ENCODE data around the gene GJC1. TPM values are rescaled to one million over a fixed set of nuclear protein-coding genes. Genes with fewer than 3 reads are reported as not detected.

Gene GJC1
- total and polyA plus RNA-seq, 9 of the 15 experiments (the other 6 are each of a cell fraction or from before 2014, with no cell fraction given): 0.04 to 1.4 (median 0.18) TPM; not detected in 1

DNA sequence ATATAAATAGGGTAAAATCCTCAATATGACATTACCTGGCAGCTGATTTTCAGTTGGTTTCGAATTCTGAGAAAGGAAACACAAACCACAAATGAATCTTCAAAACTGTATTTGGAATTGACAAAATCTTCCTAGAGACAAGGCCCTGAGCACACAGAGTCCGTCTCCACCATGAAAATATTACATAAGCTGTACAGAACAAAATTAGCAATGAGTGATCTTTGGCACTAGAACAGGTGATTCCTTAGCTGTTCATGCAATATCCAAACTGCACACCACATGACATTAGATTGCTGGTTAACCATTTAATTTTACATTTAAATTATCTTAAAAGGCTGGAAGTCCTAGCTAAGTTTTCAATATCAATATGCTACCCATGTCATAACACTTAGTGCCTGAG lies 31.7 kb downstream of the GJC1 start:
- WGBS (ENCODE audit: insufficient coverage, low coverage, missing lambda C conversion rate): 2% methylated on average over 2 of the region's 2 CpGs
- Histone ChIP-seq H2AFZ (ENCODE audit: low read depth, low read length) (no peak overlapping the region), H3K9me3 (replicated peaks; ENCODE audit: control insufficient read depth, insufficient read depth, low read depth, low read length) (no peaks in the 10 kb centered on the region), H3K27me3 (ENCODE audit: control insufficient read depth in 2 of 2, insufficient read depth in 2 of 2, low read length in 2 of 2) (peaks cover 14 to 23% of the 10 kb centered on the region in 2 experiments), H3K4me1 (replicated peaks in 1 of 2; ENCODE audit: control insufficient read depth in 2 of 2, insufficient read depth in 2 of 2, low read length in 2 of 2) (peaks cover 0 to 5% of the 10 kb centered on the region in 2 experiments; a peak in 4 of 5 replicates), H3K9me1 (ENCODE audit: control insufficient read depth, insufficient read depth, low read length) (no peaks in the 10 kb centered on the region), H3K4me2 (ENCODE audit: insufficient read depth, low read length) (no peak overlapping the region), H3K36me3 (ENCODE audit: control insufficient read depth, insufficient read depth, low read length) (no peaks in the 10 kb centered on the region), H3K9ac (ENCODE audit: insufficient read depth in 1 of 2, low read depth in 2 of 2, low read length in 2 of 2) (no peak overlapping the region), H3K4me3 (no peak overlapping the region), H3K79me2 (ENCODE audit: control insufficient read depth, insufficient read depth, low read length) (no peaks in the 10 kb centered on the region), H3K27ac (ENCODE audit: extremely low read depth, low read depth, low read length) (no peak overlapping the region), H4K20me1 (replicated peaks; ENCODE audit: control insufficient read depth, insufficient read depth, low read length) (no peaks in the 10 kb centered on the region)
- POLR2A ChIA-PET: interaction anchor here (0.9 to 1.5 kb wide), 4 partner anchors 15 to 27 kb away, joined by 3 to 7 read pairs (median 3); no protein-coding TSS in a partner anchor
- FAIRE-seq: no peak
- TF ChIP-seq, protein P1, sequence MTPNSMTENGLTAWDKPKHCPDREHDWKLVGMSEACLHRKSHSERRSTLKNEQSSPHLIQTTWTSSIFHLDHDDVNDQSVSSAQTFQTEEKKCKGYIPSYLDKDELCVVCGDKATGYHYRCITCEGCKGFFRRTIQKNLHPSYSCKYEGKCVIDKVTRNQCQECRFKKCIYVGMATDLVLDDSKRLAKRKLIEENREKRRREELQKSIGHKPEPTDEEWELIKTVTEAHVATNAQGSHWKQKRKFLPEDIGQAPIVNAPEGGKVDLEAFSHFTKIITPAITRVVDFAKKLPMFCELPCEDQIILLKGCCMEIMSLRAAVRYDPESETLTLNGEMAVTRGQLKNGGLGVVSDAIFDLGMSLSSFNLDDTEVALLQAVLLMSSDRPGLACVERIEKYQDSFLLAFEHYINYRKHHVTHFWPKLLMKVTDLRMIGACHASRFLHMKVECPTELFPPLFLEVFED (CRISPR knock-in tag; conservative IDR thresholded peaks at IDR 0.05): no peak
- TF ChIP-seq ZC3H8 (IDR thresholded peaks at IDR 0.05) (no peak), OTX1 (CRISPR knock-in tag; IDR thresholded peaks at IDR 0.05) (no peak), MEIS2 (IDR thresholded peaks at IDR 0.05; ENCODE audit: partially characterized antibody) (no peak), PHB2 (IDR thresholded peaks at IDR 0.05; ENCODE audit: low read depth) (no peak), RBM25 (IDR thresholded peaks at IDR 0.05; ENCODE audit: low read depth, low read length, severe bottlenecking) (no peak), LARP7 (IDR thresholded peaks at IDR 0.05) (no peak), ZNF830 (CRISPR knock-in tag; IDR thresholded peaks at IDR 0.05) (no peak), GATA2 (CRISPR knock-in tag; IDR thresholded peaks at IDR 0.05) (no peak), FOXM1 (IDR thresholded peaks at IDR 0.05; ENCODE audit: low read depth) (no peak), FOXM1 (CRISPR knock-in tag; IDR thresholded peaks at IDR 0.05; ENCODE audit: low read depth) (no peak), EGR1 (conservative IDR thresholded peaks at IDR 0.05) (no peak), RBM14 (IDR thresholded peaks at IDR 0.05; ENCODE audit: borderline replicate concordance, insufficient read depth, low read depth, low read length) (no peak)
- TF ChIP-seq, protein P2, sequence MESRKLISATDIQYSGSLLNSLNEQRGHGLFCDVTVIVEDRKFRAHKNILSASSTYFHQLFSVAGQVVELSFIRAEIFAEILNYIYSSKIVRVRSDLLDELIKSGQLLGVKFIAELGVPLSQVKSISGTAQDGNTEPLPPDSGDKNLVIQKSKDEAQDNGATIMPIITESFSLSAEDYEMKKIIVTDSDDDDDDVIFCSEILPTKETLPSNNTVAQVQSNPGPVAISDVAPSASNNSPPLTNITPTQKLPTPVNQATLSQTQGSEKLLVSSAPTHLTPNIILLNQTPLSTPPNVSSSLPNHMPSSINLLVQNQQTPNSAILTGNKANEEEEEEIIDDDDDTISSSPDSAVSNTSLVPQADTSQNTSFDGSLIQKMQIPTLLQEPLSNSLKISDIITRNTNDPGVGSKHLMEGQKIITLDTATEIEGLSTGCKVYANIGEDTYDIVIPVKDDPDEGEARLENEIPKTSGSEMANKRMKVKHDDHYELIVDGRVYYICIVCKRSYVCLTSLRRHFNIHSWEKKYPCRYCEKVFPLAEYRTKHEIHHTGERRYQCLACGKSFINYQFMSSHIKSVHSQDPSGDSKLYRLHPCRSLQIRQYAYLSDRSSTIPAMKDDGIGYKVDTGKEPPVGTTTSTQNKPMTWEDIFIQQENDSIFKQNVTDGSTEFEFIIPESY (CRISPR knock-in tag; IDR thresholded peaks at IDR 0.05): no peak
- TF ChIP-seq, protein P3, sequence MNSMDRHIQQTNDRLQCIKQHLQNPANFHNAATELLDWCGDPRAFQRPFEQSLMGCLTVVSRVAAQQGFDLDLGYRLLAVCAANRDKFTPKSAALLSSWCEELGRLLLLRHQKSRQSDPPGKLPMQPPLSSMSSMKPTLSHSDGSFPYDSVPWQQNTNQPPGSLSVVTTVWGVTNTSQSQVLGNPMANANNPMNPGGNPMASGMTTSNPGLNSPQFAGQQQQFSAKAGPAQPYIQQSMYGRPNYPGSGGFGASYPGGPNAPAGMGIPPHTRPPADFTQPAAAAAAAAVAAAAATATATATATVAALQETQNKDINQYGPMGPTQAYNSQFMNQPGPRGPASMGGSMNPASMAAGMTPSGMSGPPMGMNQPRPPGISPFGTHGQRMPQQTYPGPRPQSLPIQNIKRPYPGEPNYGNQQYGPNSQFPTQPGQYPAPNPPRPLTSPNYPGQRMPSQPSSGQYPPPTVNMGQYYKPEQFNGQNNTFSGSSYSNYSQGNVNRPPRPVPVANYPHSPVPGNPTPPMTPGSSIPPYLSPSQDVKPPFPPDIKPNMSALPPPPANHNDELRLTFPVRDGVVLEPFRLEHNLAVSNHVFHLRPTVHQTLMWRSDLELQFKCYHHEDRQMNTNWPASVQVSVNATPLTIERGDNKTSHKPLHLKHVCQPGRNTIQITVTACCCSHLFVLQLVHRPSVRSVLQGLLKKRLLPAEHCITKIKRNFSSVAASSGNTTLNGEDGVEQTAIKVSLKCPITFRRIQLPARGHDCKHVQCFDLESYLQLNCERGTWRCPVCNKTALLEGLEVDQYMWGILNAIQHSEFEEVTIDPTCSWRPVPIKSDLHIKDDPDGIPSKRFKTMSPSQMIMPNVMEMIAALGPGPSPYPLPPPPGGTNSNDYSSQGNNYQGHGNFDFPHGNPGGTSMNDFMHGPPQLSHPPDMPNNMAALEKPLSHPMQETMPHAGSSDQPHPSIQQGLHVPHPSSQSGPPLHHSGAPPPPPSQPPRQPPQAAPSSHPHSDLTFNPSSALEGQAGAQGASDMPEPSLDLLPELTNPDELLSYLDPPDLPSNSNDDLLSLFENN (IDR thresholded peaks at IDR 0.05; ENCODE audit: low read depth in 2 of 2, low read length in 2 of 2): no peak
- in situ Hi-C loops (cut with MboI) (no loop called here), intact Hi-C loops (cut with micrococcal nuclease) (no loop called here)
- DNase-seq (ENCODE audit: extremely low read depth in 1 of 4, low spot score in 3 of 4): no peak
- BruUV-seq (replicated peaks): no TSS peak
- CTCF ChIA-PET (ENCODE audit: low intra/inter-chr PET ratio): no interaction called here
- ATAC-seq: no peak
